PC-3 (cell line): ENCODE data around the gene NALCN.

Source experiments
- EZH2 ChIP-seq: fragments of 300-600 bp; sonication (generic); IDR thresholded peaks from one replicate; pipeline ENCODE4 v1.6.1; 2017; ENCODE audit warnings: antibody characterized with exemption, mild to moderate bottlenecking, low read length; ENCODE audit not compliant: unreplicated experiment
- TF ChIP-seq, protein P1 (sequence below): fragments of 300-600 bp; sonication (generic); conservative IDR thresholded peaks from 2 replicates; pipeline ENCODE4 v1.5.1; 2017; ENCODE audit warnings: antibody characterized with exemption, low read depth, mild to moderate bottlenecking, low read length

DNA sequence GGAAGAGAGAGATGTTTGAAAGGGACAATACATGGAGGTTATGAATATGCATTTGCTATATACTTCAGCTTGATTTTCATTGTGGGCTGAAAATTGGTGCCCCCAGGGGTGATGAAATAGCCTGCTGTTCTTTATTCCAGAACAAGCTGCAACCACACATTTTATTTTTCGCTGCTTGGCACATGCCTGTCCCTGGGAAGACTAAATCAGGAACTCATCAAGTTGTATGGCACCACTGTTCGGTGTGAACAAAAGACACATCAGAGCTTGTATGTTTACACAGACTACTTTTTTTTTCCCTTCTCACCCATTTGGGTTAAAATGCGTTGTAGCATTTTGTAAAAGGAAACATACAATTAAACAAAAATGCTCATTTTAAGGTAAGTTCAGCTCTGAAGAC, 230.7 kb downstream of the NALCN start:
- TF ChIP-seq, protein P1, sequence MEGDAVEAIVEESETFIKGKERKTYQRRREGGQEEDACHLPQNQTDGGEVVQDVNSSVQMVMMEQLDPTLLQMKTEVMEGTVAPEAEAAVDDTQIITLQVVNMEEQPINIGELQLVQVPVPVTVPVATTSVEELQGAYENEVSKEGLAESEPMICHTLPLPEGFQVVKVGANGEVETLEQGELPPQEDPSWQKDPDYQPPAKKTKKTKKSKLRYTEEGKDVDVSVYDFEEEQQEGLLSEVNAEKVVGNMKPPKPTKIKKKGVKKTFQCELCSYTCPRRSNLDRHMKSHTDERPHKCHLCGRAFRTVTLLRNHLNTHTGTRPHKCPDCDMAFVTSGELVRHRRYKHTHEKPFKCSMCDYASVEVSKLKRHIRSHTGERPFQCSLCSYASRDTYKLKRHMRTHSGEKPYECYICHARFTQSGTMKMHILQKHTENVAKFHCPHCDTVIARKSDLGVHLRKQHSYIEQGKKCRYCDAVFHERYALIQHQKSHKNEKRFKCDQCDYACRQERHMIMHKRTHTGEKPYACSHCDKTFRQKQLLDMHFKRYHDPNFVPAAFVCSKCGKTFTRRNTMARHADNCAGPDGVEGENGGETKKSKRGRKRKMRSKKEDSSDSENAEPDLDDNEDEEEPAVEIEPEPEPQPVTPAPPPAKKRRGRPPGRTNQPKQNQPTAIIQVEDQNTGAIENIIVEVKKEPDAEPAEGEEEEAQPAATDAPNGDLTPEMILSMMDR, result no peak
- TF ChIP-seq EZH2, result no peak
